T-helper 1 cell (primary cell): Measurements from ENCODE around the gene ZNF710.

Source experiments
- DNase-seq, 5 donors: peaks; one replicate each; pipeline ENCODE4 v3.0.0-alpha.2; 2012 to 2020

Gene ZNF710

DNA sequence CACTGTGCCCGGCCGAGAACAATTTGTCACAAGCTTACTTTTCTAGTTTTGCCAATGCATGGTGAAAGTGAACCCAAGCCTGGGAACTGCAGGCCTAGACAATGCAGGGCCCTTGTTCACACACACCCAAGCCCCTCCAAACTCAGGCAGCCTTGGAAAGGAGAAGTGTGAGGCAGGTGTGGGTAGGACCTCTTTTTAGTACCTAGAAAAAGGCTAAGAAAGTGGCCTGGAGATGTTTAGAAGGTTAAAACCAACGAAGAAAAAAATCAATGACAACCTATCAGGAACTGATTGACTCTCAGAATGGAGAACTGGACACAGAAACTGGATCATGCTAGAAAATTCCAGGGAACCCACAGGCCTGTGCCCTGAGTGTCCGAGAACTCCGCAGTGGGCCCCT, 82.3 kb downstream of the ZNF710 start:
- DNase-seq = no peak

DNA sequence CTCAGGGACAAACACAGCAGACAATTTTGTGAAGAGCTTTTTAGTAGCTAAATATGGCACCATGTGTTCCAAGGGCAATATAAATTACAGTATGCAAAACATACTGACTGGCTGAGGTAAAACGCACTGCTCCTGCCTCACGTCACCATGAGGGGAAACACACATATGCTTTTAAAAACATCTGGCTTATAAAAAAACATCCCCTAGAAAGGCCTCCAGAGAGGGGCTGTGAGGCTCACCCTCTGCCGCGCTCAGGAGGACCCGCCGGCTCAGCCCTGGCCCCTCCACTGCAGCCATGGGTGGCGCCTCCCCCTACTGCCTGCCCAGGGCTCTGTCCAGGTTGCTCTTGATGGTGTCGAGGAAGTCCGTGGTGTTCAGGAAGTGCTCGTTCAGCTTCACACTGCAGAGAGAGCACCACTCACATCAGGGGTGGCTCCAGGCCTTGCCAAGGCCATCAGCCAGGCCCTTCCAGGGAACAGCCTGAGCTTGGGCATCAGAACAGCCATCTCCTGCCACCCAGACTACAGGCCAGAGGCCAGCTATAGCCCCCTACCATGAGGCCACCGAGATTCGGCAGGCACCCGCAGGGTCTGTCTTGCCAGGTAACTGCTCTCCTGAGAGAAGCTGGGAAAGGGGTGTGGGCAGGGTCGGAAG, 83.0 kb downstream of the ZNF710 start:
- no peak for DNase-seq

DNA sequence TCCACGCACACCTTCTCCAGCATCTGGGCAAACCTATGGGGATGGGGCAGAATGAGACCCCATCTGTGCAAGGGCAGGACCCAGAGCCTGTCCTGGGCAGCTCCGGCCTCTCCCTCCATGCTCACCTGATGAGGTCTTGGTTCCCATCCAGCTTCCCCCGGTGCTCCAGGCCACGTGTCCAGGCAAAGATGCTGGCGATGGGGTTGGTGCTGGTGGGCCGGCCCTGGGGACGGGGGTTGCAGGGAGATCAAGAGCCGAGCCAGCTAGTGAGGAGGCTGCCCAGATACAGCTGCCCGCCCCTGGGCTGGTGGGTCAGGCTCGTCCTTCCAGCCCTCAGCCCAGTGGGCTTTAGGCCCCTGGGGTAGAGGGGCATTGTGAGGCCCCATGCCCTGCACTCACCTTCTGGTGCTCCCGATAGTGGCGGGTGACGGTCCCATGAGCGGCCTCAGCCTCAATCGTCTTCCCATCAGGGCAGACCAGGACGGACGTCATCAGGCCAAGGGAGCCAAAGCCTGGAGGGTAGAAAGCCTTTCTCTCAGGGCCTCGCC, 83.8 kb downstream of the ZNF710 start:
- DNase-seq = no peak

DNA sequence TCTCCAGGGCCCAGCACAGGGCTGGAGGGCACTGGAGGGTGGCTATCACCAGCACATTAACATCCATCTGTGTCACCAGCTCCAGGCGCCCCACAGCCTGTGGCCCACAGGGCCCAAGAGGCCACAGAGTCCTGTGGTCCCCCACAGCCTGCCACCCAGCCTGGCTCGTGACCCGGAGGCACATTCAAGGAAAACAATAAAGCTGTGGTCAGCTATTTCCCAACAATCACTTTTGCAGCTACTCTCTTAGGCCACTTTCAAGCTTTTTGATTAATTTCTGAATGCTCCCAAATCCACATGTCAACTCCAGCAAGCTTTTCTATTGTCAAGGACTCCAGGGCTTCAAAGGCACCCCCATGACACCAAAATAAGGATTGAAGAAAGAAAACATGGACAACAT, 84.4 kb downstream of the ZNF710 start:
- DNase-seq = no peak

DNA sequence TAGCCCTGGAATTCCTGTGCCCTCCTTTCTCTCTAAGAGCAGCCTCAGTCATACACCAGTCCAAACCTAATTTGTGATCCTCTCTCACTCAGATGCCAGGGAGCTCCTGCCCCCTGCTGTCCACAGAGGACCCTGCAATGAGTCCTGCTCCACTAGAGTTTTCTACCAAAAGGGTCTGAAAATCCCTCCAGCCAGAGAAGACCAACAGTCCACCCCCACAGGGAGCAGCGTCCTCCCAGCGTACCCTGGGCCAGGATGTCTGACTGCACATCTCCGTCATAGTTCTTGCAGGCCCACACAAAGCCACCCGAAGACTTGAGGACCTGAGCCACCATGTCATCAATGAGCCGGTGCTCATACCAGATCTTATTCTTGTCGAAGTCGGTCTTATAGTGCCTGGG, 85.7 kb downstream of the ZNF710 start:
- peak in 3 of 5 donors; percentile 26 to 51 (median 41) for DNase-seq

DNA sequence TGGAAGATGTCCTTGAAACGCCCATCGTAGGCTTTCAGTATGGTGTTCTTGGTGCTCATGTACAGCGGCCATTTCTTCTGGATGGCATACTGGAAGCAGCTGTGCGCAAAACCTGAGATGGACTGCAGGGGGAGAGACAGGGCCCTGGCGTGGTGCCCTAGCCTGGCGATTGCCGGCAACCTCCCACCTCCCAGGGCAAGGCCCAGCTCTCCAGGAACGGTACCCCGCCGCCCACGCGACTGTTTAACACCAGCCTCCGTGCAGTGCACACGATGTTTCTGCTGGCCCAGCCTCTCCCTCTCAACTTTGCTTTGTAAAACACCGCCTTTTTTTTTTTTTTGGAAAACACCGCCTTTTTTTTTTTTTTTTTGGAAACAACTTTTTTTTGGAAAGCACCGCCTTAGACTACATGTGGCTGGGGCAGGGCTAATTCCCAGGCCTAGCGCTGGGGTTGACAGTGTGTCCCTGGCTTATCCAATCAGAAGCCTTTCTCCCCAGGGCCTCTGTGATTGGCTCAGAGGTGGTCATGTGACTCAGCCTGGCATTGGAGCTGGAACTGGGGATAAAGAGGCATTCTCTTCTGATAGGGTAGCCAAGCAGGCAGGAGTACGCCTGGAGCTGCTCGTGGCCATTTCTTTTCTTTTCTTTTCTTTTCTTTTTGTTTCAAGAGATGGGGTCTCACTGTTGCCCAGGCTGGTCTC, 86.5 kb downstream of the ZNF710 start:
- DNase-seq = peak in 1 of 5 donors; percentile 23

DNA sequence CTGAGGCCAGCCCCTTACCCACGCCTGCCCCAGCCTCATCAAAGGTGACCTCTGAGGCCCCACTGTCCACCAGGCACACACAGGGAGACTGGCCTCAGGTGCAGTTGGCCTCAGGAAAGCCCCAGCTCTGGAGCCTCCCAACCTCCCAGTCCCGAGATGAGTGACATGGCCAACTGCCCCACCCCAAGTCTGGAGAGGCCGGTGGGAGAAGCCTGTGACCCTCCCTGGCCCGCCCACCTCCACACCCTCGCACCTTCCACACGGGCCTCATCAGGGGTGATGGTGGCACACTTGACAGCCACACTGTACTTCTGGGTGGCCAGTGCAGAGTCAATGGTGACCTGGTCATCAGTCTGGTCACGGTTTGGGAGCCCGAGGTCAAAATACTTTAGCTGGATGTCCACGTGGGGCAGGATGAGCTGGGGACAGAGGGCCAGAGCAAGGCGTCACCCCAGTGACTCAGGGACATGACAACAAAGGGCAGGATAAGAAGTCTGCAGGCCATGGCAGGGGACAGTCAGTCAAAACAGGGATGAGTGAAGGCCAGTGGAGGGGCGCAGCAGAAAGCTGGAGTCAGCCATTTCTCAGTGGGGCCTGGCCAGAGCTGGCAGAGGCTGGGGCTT, 89.2 kb downstream of the ZNF710 start:
- no peak for DNase-seq

DNA sequence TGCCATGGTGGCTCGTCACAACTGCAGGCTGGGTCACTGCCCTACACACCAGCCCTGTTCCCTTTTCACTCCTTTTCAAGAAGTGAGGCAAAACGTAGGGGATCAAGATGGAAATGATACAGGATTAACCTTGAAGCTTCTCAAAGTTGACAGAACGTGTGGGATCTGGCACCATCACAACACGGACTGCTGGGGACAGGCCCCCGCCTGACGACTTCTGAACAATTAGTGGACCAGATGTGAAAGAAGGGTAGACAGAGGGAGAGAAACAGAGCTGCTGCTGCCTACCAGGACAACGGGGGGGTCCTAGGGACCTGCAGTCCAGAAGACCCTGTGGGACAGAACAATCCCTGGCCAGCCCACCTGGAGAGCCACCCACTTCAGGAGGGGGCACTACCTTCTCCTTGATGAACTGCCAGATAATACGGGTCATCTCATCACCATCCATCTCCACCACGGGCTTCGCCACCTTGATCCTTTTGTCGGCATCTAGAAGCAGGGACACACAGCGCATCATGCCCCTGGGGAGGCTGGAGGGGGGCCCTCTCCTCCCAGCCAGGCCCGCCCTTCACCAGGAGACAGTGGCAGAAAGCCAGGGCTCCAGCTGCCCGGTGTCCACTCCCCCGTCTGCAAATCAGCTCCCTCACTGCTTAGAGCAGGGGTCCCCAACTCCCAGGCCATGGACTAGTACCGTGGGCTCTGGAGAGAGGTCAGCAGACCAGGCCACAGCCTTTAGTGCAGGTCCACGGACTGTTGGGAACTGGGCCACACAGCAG, 90.2 kb downstream of the ZNF710 start:
- no peak for DNase-seq

- peak in 1 of 5 donors; percentile 34 for DNase-seq
These were observed 94.4 kb downstream of the ZNF710 start for GRCh38 chr15:90095521-90095959.

DNA sequence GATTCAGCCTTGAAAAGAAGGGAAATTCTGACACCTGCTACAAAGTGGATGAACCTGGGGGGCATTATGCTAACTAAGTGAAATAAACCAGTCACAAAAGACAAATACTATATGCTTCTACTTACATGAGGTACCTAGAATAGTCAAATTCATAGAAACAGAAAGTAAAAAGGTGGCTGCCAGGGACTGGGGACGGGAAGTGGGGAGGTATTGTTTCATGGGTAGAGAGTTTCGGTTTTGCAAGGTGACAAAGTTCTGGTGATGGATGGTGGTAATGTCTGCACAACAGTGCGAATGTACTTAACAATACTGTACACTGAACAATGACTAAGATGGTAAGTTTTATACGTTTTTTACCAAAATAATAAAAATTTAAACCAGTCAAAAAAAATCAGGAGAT, 96.4 kb downstream of the ZNF710 start:
- peak in 4 of 5 donors; percentile 43 to 92 (median 49) for DNase-seq

DNA sequence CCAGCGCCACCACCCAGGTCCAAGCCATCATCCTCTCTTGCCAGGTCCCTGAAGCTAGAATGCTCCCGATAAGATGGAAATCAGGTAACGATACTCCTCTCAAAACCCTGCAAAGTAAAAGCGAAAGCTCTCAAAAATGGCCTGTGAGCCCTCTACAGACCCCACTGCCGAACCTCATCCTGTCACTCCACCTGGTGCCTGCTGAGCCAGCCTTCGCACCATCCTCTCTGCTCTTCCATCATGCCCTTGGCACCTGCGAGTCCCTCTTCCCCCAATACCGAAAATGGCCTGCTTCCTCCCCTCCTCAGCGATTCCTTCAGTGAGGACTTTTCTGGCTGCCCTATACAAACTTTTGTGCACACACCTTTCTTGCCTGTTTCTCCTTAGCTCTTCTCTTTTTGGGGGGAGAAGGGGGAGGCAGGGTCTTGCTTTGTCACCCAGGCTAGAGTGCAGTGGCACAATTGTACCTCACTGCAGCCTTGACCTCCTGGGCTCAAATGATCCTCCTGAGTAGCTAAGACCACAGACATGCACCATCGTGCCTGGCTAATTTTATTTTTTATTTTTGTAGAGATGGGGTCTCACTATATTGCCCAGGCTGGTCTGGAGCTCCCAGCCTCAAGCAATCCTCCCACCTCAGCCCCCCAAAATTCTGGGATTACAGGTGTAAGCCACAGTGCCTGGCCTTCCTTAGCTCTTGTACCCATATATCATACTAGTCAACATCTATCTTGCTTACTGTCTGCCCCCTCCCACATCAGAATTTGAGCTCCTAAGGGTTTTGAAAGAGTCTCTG, 98.1 kb downstream of the ZNF710 start:
- peak in 3 of 5 donors; percentile 31 to 62 (median 43) for DNase-seq

DNA sequence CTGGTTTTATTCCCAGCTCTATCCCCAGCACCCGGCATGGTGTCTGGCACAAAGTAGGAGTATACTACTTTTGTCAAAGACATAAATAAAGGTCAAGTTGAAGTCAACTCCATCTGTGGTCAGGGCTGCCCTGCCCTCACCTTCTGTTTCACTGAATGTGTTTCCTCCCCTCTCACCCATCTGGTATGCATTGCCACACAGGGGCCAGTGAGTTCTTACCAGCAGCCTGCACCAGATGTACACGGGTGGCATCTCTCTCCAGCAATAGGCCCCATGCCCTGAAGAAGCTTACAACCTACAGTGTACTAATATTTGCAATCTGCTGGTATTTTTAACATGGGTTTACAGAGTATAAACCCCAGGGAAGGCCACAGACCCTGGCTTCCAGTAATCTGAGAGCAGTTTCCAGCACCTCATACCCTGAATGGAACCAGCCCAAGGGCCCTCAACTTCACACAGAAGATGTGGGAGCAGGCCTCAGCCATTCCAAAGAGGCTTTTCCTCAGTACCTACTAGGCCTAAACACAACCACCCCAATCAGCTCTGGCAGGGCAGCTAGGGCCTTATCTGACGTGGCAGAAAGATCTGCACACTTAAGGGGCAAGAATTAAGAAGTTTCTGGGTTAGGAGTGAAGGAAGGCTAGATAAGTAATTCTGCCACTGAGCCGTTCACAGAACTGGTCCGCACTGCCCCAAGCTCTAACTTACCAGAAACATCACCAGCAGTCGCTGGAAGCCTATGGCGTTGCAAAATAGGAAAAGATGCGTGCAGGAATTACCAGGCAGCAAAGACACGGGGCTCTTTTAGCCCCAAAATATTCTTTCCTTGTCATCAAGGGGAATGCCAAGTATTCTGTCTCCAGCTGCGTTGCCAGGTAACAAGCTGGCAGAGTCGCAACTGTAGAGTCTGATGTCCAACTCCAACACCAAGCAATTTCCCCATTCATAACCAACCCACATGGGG, 99.0 kb downstream of the ZNF710 start:
- peak in 1 of 5 donors; percentile 38 for DNase-seq

DNA sequence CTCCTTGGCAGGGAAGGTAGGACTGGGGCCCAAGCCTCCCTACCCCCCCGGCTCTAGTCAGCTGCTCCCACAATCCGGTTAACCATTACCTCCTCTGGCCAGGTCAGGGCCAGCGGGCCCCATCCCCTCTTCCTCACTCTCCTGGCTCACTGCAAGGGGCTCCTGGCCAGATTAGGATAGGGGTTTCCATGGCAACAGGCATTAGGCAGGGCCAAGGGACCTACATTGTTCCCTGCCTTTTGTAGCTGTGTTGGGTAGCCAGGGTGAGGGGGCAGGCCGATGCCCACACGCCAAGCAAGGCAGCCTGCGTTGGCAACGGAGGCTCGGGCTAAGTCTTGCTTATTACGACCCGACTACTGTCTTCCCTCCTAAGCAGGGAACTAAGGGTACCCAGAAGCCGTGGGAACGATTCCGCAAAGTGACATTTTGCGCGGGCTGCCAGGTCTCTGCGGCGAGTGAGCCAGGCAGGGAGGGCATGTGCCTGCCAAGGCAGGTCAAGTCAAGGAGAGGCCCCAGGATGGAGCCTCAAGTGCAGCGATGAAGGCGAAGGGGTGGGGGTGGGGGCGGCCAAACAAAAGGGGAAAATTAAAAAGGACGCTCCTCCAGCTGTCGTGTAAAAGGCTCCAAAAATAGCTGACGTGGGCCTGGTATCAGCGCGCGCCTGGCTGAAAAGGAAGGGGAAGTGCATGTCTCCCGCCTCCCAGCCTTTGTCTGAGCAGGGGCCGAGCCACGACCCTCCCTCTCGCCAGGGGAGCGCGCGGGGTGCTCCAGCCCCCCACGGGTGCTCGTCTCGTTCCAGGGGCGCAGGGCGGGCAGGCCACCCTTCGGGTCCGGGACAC, 100.2 kb downstream of the ZNF710 start:
- peak in 2 of 5 donors; percentile 30 to 36 for DNase-seq

- peak; percentile 51 to 78 (median 60) for DNase-seq
These were observed 101.1 kb downstream of the ZNF710 start, which contains the start of gene IDH2 for GRCh38 chr15:90101969-90102890. Gene IDH2, minus strand, starts transcription at chr15:90102468. Its CDS starts 78 bp downstream, at chr15:90102390.

GRCh38 chr15:90103701-90104329, 102.7 kb downstream of the ZNF710 start:
- no peak for DNase-seq

- no peak for DNase-seq
These were observed 103.4 kb downstream of the ZNF710 start for GRCh38 chr15:90104551-90104950.

- no peak for DNase-seq
These were observed 104.4 kb downstream of the ZNF710 start for GRCh38 chr15:90105521-90105920.
